Measurements from ENCODE around the gene BBS9.

Gene BBS9

GRCh38 chr7:33357846-33358245 lies 228.5 kb downstream of the BBS9 start:
- DNase-seq (ENCODE audit: low read depth in 2 of 2): no peak

- no peak for DNase-seq (ENCODE audit: low read depth in 2 of 2)
Observed at GRCh38 chr7:33369888-33370287, 240.5 kb downstream of the BBS9 start.

- no peak for DNase-seq (ENCODE audit: low read depth in 2 of 2)
Observed at GRCh38 chr7:33373195-33373594, 243.8 kb downstream of the BBS9 start.

GRCh38 chr7:33379891-33380525 lies 250.6 kb downstream of the BBS9 start:
- DNase-seq (ENCODE audit: low read depth in 2 of 2): no peak

GRCh38 chr7:33388332-33388731 lies 259.0 kb downstream of the BBS9 start:
- no peak for DNase-seq (ENCODE audit: low read depth in 2 of 2)

GRCh38 chr7:33392148-33392547 lies 262.8 kb downstream of the BBS9 start:
- no peak for DNase-seq (ENCODE audit: low read depth in 2 of 2)

- DNase-seq (ENCODE audit: low read depth in 2 of 2): no peak
Observed at GRCh38 chr7:33393770-33394169, 264.4 kb downstream of the BBS9 start.

- DNase-seq (ENCODE audit: low read depth in 2 of 2): no peak
Observed at GRCh38 chr7:33395340-33395739, 266.0 kb downstream of the BBS9 start.

GRCh38 chr7:33399528-33400213 lies 270.3 kb downstream of the BBS9 start:
- no peak for DNase-seq (ENCODE audit: low read depth in 2 of 2)

- no peak for DNase-seq (ENCODE audit: low read depth in 2 of 2)
Observed at GRCh38 chr7:33400214-33400538, 270.8 kb downstream of the BBS9 start.

GRCh38 chr7:33410266-33410665 lies 280.9 kb downstream of the BBS9 start:
- DNase-seq (ENCODE audit: low read depth in 2 of 2): no peak

GRCh38 chr7:33411020-33411419 lies 281.7 kb downstream of the BBS9 start:
- no peak for DNase-seq (ENCODE audit: low read depth in 2 of 2)

GRCh38 chr7:33412331-33412730 lies 283.0 kb downstream of the BBS9 start:
- no peak for DNase-seq (ENCODE audit: low read depth in 2 of 2)

GRCh38 chr7:33418251-33418701 lies 288.9 kb downstream of the BBS9 start:
- DNase-seq (ENCODE audit: low read depth in 2 of 2): no peak

GRCh38 chr7:33420311-33420940 lies 291.1 kb downstream of the BBS9 start:
- no peak for DNase-seq (ENCODE audit: low read depth in 2 of 2)

- DNase-seq (ENCODE audit: low read depth in 2 of 2): no peak
Observed at GRCh38 chr7:33421429-33421828, 292.1 kb downstream of the BBS9 start.

GRCh38 chr7:33422141-33422540 lies 292.8 kb downstream of the BBS9 start:
- DNase-seq (ENCODE audit: low read depth in 2 of 2): no peak

- DNase-seq (ENCODE audit: low read depth in 2 of 2): no peak
Observed at GRCh38 chr7:33422825-33423645, 293.7 kb downstream of the BBS9 start.

- DNase-seq (ENCODE audit: low read depth in 2 of 2): no peak
Observed at GRCh38 chr7:33423646-33424020, 294.3 kb downstream of the BBS9 start.

GRCh38 chr7:33425395-33425794 lies 296.0 kb downstream of the BBS9 start:
- DNase-seq (ENCODE audit: low read depth in 2 of 2): no peak

- no peak for DNase-seq (ENCODE audit: low read depth in 2 of 2)
Observed at GRCh38 chr7:33425929-33426678, 296.7 kb downstream of the BBS9 start.

- DNase-seq (ENCODE audit: low read depth in 2 of 2): no peak
Observed at GRCh38 chr7:33428415-33428814, 299.1 kb downstream of the BBS9 start.

All from stimulated activated CD4-positive, alpha-beta T cell treated with anti-CD3 and anti-CD28 coated beads, Interleukin-1b, Interleukin-23, amount 100 ng/mL, for 1 hour (primary cell).